HEK293 (cell line): Measurements from ENCODE around the gene DNASE2B.

Source experiments
- ZFP37 ChIP-seq: fragments of 450-650 bp; formaldehyde crosslinking; IDR thresholded peaks from 2 replicates; pipeline ENCODE4 v1.5.1; 2016; ENCODE audit warnings: missing biosample characterization, missing genetic modification characterization
- ZNF37A ChIP-seq: fragments of 450-650 bp; IDR thresholded peaks from 2 replicates; pipeline ENCODE4 v1.5.1; 2018; ENCODE audit warnings: missing biosample characterization, missing genetic modification characterization
- TF ChIP-seq, protein P1 (sequence below): fragments of 450-650 bp; formaldehyde crosslinking; IDR thresholded peaks from 2 replicates; pipeline ENCODE4 v1.5.1; 2016; ENCODE audit warnings: missing biosample characterization, missing genetic modification characterization
- TF ChIP-seq, protein P2 (sequence below): fragments of 450-650 bp; formaldehyde crosslinking; IDR thresholded peaks from 2 replicates; pipeline ENCODE4 v1.5.1; 2016; ENCODE audit warnings: missing biosample characterization, missing genetic modification characterization, low read depth

DNA sequence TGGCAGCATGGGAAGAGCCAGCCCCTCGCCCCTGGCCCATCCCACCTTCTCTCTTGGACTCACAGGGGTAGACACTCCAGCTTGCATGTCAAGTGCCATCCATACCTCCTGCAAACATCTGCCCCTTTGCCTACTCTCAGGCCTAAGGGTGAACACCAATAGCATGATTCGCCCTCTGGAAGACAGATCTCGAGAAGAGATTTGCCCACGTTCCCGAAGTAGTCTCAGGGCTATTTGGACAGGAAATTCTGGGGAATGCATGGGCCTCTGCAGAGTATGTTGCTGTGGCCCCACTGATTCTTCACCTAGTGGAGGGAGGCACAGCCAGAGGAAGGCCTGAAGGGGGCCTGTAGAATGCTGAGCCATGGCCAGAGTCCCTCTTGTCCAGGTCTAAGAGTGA lies 29.8 kb upstream of the DNASE2B start:
- TF ChIP-seq, protein P1, sequence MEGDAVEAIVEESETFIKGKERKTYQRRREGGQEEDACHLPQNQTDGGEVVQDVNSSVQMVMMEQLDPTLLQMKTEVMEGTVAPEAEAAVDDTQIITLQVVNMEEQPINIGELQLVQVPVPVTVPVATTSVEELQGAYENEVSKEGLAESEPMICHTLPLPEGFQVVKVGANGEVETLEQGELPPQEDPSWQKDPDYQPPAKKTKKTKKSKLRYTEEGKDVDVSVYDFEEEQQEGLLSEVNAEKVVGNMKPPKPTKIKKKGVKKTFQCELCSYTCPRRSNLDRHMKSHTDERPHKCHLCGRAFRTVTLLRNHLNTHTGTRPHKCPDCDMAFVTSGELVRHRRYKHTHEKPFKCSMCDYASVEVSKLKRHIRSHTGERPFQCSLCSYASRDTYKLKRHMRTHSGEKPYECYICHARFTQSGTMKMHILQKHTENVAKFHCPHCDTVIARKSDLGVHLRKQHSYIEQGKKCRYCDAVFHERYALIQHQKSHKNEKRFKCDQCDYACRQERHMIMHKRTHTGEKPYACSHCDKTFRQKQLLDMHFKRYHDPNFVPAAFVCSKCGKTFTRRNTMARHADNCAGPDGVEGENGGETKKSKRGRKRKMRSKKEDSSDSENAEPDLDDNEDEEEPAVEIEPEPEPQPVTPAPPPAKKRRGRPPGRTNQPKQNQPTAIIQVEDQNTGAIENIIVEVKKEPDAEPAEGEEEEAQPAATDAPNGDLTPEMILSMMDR (tag by site-specific recombination) = no peak
- no peak for TF ChIP-seq ZNF37A
- no peak for TF ChIP-seq ZFP37 (tag by site-specific recombination)
- TF ChIP-seq, protein P2, sequence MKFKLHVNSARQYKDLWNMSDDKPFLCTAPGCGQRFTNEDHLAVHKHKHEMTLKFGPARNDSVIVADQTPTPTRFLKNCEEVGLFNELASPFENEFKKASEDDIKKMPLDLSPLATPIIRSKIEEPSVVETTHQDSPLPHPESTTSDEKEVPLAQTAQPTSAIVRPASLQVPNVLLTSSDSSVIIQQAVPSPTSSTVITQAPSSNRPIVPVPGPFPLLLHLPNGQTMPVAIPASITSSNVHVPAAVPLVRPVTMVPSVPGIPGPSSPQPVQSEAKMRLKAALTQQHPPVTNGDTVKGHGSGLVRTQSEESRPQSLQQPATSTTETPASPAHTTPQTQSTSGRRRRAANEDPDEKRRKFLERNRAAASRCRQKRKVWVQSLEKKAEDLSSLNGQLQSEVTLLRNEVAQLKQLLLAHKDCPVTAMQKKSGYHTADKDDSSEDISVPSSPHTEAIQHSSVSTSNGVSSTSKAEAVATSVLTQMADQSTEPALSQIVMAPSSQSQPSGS (tag by site-specific recombination) = no peak
